AML-193 (cell line): Measurements from ENCODE around the gene ANGPTL4.
A peak's percentile ranks its signal among the peaks of the same experiment; 100 is the strongest.
"Not testable (repeated sequence)": the region's sequence is repeated elsewhere in the genome, so short reads cannot be mapped to it uniquely, and the experiment has no call there.

Experiments
- DNase-seq, 2 experiments: peaks; one replicate each; lab custom pipeline; 2025; lab: John Stamatoyannopoulos, UW

The ANGPTL4 gene

DNA sequence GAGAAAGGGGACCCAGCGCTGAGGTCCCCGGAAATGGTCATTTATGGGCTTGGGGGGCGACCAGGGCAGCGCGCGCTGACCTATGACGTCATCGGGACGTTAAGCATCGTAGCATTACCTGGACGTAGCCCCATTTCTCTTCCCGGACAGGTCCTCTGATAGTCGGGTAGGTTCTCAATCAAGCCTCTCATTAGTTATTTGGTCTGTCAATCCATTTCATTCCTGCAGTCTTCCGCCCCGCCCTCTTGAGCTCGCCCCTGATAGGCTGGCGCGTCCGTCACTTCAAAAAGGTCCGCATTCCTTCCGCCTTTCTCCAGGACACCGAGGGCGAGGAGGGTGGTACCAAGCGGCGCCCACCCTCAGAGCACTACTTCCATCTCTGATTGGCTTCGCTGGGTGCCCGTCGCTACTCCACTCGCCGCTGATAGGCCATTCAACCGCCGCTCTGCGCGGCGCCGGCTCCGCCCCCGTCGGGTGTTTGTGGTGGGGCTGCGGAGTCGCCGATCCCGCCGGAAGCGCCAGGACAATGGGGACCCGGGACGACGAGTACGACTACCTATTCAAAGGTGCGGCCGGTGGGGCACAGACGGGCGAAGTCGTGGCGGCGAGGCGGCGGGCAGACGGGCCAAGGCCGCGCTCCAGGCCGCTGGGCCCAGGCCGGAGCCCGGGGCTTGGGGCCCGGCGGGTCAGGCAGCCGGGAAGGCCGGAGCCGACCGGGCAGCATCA lies 26.1 kb downstream of the ANGPTL4 start, which contains the start of gene RAB11B:
TSS of gene RAB11B (plus strand) at position 470 of the 726 bp plus-strand sequence. CDS start at position 527, 57 bp downstream.
- peak; percentile 99 for DNase-seq

GRCh38 chr19:8390617-8390981 lies 26.6 kb downstream of the ANGPTL4 start:
- peak; percentile 66 to 70 for DNase-seq

- no peak for DNase-seq
These were observed 27.5 kb downstream of the ANGPTL4 start for GRCh38 chr19:8391198-8392016.

DNA sequence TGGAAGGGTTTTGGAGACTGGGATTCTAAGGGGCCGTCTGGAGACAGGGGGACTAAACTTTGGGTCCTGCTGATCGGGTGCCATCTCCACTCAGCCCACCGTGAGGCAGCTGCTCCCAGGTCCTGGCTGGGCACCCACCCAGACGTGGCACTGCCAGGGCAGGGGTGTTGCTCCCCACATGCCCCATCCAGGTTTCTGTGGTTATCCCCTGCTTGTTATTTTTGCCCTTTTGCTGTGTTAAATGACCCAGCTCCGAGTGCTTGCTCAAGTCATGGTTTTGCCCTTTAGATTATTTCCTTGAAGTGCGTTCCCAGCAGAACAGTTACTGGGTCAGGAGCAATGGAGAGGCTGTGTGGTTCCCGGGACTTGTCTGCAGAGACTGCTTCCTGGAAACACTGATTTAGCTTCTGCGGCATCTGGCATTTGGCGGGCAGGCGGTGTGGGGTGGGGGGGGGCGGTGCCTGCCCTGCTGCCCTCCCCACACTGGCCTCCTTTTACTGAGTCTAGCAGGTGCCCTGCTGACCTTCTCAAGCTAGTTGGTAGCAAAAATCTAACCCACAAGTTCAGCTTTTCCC lies 28.1 kb downstream of the ANGPTL4 start:
- DNase-seq = no peak

GRCh38 chr19:8393192-8393870 lies 29.4 kb downstream of the ANGPTL4 start:
- DNase-seq = no peak

- no peak for DNase-seq
These were observed 29.9 kb downstream of the ANGPTL4 start for GRCh38 chr19:8393871-8394250.

DNA sequence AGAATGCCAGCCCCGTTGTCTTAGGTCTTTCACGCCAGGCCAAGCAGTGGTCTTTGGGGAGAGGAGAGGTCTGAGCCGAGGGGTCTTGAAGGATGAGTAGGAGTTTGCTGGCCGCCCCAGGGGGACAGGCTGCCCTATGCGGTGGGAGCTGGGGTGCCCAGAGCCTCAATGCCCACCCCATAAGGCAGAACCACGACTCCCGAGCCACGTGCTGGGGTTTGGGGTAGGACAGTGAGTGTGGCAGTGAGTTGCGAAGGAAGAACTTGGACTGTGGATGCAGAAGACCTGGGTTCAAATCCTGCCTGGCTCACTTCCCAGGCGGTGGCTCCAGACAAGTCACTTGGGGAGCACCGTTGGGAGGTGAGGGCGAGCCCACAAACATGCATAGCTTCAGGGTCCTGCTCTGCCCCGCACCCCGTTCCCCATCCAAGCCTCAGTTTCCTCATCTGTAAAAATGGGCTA lies 31.7 kb downstream of the ANGPTL4 start:
- no peak for DNase-seq

DNA sequence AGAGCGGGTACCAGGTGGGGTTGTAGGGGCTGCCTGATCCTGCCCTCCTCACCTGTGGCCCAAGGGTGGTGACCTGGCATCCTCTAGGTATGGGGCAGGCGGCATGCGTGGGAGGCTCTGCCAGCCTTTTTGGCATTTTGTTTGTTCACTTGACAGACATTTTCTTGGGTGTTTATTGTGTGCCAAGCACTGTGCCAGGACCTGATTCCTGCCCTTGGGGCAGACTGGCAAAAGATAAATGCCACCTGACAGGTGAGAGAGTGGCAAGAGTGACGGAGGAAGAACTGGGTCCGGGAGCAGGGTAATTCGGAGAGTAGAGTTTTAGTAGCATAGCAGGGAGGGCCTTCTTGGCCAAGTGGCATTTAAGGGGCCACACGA lies 32.2 kb downstream of the ANGPTL4 start:
- no peak for DNase-seq

GRCh38 chr19:8396563-8397203 lies 32.7 kb downstream of the ANGPTL4 start:
- DNase-seq = peak; percentile 41 to 48

DNA sequence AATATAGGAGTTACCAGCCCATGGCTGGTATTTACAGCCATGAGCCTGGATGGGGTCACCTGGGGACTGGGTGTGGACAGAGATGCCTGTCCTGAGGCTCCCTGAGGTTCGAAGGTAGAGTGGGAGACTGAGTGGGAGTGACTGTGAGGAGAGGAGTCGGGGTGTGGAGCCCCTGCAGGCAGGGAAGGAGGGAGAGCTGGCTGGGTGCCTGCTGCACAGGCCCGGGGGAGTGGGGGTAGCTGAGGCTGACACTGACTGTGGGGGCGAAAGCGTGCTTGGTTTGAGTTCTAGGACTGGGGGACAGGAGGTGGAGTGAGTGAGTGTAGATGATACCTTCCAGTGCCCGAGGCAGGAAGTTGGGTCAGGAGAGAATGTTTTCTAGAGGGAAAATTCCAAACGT lies 33.3 kb downstream of the ANGPTL4 start:
- no peak for DNase-seq

DNA sequence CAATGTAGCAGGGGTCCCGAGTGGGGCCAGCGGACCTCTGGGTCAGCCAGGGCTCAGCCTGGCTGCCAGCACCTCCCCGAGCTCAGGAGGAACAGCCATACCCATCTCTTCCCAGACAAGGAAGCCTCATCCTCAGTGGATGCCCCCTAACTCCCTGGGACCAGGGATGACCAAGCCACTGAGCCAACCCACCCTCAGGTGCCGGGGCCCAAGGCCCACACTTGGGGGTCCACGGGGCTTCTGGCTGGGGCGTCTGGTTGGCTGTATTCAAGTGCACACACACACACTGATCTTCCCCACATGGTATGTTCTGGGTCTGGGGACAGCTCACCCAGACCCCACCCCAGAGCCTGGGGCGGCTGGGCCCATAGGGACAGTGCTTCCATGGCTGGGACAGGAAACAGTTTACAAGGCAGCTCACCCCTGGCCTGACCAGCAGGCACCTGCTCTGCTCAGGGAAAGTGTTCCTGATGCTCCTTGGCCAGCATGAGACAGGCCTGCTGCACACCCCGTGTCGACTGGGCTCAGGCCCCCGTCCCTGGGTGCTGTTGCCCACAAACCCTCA lies 33.9 kb downstream of the ANGPTL4 start:
- no peak for DNase-seq

DNA sequence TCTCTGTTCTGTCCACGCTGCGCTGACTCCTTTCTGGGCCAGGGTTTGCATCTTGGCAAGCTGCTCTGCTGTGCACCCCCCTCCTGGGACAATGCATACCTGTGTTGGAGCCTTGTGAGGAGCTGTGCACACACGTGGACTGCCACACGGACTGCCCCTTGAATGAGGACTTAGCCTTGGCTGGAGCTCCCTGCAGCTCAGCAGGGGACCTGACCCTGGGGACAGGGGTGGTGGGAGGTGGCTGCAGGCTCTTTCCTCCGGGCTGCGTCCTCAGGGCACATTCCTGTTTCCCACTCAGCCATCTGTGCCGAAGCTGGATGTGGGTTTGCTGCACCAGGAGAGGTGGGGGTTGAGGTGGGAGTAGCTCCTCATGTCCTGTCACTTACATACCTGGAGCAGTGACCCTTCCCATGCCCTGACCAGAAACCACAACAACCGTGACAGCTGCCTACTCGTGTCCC lies 34.4 kb downstream of the ANGPTL4 start:
- no peak for DNase-seq

GRCh38 chr19:8399681-8400188 lies 35.8 kb downstream of the ANGPTL4 start:
- DNase-seq = no peak

DNA sequence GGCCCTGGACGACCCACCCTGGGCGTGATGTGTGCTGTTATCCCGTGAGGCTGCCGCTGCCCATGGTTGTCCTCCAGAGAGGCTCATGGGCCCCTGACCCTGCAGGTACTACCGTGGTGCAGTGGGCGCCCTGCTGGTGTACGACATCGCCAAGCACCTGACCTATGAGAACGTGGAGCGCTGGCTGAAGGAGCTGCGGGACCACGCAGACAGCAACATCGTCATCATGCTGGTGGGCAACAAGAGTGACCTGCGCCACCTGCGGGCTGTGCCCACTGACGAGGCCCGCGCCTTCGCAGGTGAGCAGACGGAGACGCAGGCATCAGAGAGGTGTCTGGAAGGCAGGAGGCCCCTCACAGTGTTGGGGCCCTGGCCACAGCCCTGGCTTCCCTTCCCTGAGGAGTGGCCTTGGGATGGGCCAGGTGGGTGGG lies 38.0 kb downstream of the ANGPTL4 start:
- DNase-seq = no peak

- DNase-seq = no peak
These were observed 39.3 kb downstream of the ANGPTL4 start for GRCh38 chr19:8403098-8403819.

DNA sequence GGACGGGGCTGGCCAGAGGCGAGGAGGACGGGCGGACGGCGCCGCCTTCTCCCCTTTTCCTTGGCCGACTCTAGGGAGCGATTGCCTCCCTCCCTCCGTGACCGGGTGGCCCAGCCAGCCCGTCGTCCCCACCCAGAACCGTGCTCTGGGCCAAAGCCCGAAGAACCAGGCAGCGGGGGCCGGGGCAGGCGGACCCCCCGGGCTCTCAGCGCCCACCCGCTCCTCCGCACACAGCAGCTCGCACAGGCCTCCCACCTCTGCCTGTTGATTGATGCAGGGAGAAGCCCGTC lies 39.8 kb downstream of the ANGPTL4 start:
- DNase-seq = no peak

GRCh38 chr19:8404391-8405151 lies 40.6 kb downstream of the ANGPTL4 start:
- DNase-seq = no peak

- DNase-seq = not testable (repeated sequence)
These were observed 46.8 kb downstream of the ANGPTL4 start for GRCh38 chr19:8410718-8411117.

DNA sequence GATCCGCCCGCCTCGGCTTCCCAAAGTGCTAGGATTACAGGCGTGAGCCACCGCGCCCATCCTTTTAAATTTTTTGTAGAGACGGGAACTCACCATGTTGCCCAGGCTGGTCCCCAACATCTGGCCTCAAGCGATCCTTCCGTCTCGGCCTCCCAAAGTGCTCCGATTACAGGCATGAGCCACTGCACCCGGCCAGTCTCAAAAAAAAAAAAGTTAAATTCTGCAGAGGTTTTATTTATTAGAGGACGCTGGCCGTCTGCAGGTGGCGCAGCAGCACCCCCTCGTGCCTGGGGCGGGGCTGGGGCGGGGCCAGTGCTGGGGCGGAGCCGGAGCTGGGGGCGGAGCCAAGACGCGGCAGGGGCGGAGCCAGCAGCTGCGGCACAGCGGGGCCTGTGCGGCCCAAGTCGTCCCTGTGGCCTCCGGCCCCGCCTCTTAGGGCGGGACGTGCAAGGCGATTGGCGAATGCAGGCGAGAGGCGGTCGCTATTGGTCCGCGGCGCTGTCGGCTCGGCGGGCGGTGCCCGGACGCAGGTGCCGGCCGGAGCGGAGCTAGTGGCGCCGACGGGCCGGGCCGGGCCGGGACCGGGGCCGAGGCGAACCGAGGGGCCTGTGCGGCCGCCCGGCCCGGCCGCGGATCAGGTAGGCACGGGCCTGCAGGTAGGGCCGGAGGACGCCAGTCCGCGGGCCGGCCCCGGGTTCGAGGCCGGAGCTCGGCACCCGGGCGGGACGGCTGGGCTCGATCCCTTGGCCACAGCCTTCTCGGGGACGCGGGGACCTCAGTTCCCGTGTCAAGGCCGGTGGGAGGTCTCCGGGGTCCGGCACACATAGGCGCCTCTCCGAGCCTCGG lies 49.1 kb downstream of the ANGPTL4 start, which contains the start of gene MARCHF2:
TSS of gene MARCHF2 (plus strand) at position 523 of the 846 bp plus-strand sequence. CDS start 8,536 bp downstream, outside the sequence.
- DNase-seq = peak; percentile 86 to 90
